Activated CD8-positive, alpha-beta memory T cell treated with anti-CD3 and anti-CD28 coated beads, Interleukin-2, amount 50 U/mL, for 24 hours (primary cell): Measurements from ENCODE around the gene GFPT1.
A peak's percentile ranks its signal among the peaks of the same experiment; 100 is the strongest.
"Not testable (repeated sequence)": the region's sequence is repeated elsewhere in the genome, so short reads cannot be mapped to it uniquely, and the experiment has no call there.

Experiments used
- DNase-seq: peaks from one replicate; pipeline ENCODE4 v3.0.0-alpha.2; 2020; ENCODE audit errors: extremely low read depth

The GFPT1 gene

GRCh38 chr2:69386789-69387734 is at the start of gene GFPT1:
TSS of gene GFPT1 (minus strand) at chr2:69387227. CDS start at chr2:69387071, 156 bp downstream.
- DNase-seq: peak; percentile 73

- no peak for DNase-seq
Measured at GRCh38 chr2:69436596-69436937, 49.5 kb upstream of the GFPT1 start.

GRCh38 chr2:69434753-69435152 is 47.7 kb upstream of the GFPT1 start:
- no peak for DNase-seq

GRCh38 chr2:69429491-69430183 is 42.6 kb upstream of the GFPT1 start:
- no peak for DNase-seq

GRCh38 chr2:69428981-69429380 is 42.0 kb upstream of the GFPT1 start:
- DNase-seq: no peak

- DNase-seq: no peak
Measured at GRCh38 chr2:69424419-69424818, 37.4 kb upstream of the GFPT1 start.

GRCh38 chr2:69422198-69422597 is 35.2 kb upstream of the GFPT1 start:
- no peak for DNase-seq

- DNase-seq: not testable (repeated sequence)
Measured at GRCh38 chr2:69419111-69419510, 32.1 kb upstream of the GFPT1 start.

GRCh38 chr2:69416147-69416546 is 29.1 kb upstream of the GFPT1 start:
- no peak for DNase-seq

GRCh38 chr2:69411120-69411519 is 24.1 kb upstream of the GFPT1 start:
- DNase-seq: no peak

- no peak for DNase-seq
Measured at GRCh38 chr2:69405306-69405705, 18.3 kb upstream of the GFPT1 start.

- no peak for DNase-seq
Measured at GRCh38 chr2:69400121-69400520, 13.1 kb upstream of the GFPT1 start.

- no peak for DNase-seq
Measured at GRCh38 chr2:69397234-69397633, 10.2 kb upstream of the GFPT1 start.

GRCh38 chr2:69395866-69396265 is 8.8 kb upstream of the GFPT1 start:
- no peak for DNase-seq

- DNase-seq: no peak
Measured at GRCh38 chr2:69393963-69394362, 6.9 kb upstream of the GFPT1 start.

GRCh38 chr2:69390471-69390870 is 3.4 kb upstream of the GFPT1 start:
- DNase-seq: no peak

- DNase-seq: no peak
Measured at GRCh38 chr2:69390001-69390400, 3.0 kb upstream of the GFPT1 start.

- no peak for DNase-seq
Measured at GRCh38 chr2:69389271-69389670, 2.2 kb upstream of the GFPT1 start.

- DNase-seq: no peak
Measured at GRCh38 chr2:69387770-69388481, 899 bp upstream of the GFPT1 start.

GRCh38 chr2:69386360-69386759 is 667 bp downstream of the GFPT1 start:
- DNase-seq: no peak

- no peak for DNase-seq
Measured at GRCh38 chr2:69385443-69386151, 1.4 kb downstream of the GFPT1 start.

- no peak for DNase-seq
Measured at GRCh38 chr2:69384618-69385081, 2.4 kb downstream of the GFPT1 start.
